ENCODE data around the gene NRF1.

GRCh38 chr7:129799350-129799955, 187.9 kb downstream of the NRF1 start:
- no peak for TF ChIP-seq CTCF (conservative IDR thresholded peaks at IDR 0.05; ENCODE audit: low read depth, low read length)
- no peak for TF ChIP-seq EZH2phosphoT487 (IDR thresholded peaks at IDR 0.05; ENCODE audit: borderline replicate concordance, low read length)
